ENCODE results near the gene BCL2L2. TPM values are rescaled to one million over a fixed set of nuclear protein-coding genes. Genes with fewer than 3 reads are reported as not detected.

BCL2L2 gene
- total and polyA plus RNA-seq, 3 donors from 2014 or later: 46.8 to 85.1 (median 78.0) TPM

GRCh38 chr14:23310546-23310945 lies 3.9 kb downstream of the BCL2L2 start:
- no peak overlapping the region for H3K27ac ChIP-seq
- no peak for TF ChIP-seq POLR2A (IDR thresholded peaks at IDR 0.05)
- TF ChIP-seq CTCF (IDR thresholded peaks at IDR 0.05): no peak
- H3K36me3 ChIP-seq (ENCODE audit: low read depth, missing control alignments): no peaks in the 10 kb centered on the region
- no peak for DNase-seq
- H3K4me3 ChIP-seq: no peak overlapping the region
- 89 to 100% methylated on average over 1 of the region's 1 CpG for WGBS, 2 donors
- no peaks in the 10 kb centered on the region for H3K9me3 ChIP-seq
- H3K27me3 ChIP-seq: no peaks in the 10 kb centered on the region
- intact Hi-C loops (cut with DNase I; ENCODE audit: low total_unique reads): no loop called here
- peaks cover 42% of the 10 kb centered on the region for H3K4me1 ChIP-seq

GRCh38 chr14:23316300-23316699 lies 9.7 kb downstream of the BCL2L2 start:
- H3K4me1 ChIP-seq: peaks cover 3% of the 10 kb centered on the region
- TF ChIP-seq CTCF (IDR thresholded peaks at IDR 0.05) (no peak), POLR2A (IDR thresholded peaks at IDR 0.05) (no peak)
- H3K27ac ChIP-seq: no peak overlapping the region
- no peaks in the 10 kb centered on the region for H3K27me3 ChIP-seq
- H3K9me3 ChIP-seq: no peaks in the 10 kb centered on the region
- WGBS, 2 donors: 82 to 84% methylated on average over 5 of the region's 5 CpGs
- no peak overlapping the region for H3K4me3 ChIP-seq
- no peaks in the 10 kb centered on the region for H3K36me3 ChIP-seq (ENCODE audit: low read depth, missing control alignments)
- no peak for DNase-seq
- intact Hi-C loops (cut with DNase I; ENCODE audit: low total_unique reads): no loop called here

- TF ChIP-seq POLR2A (IDR thresholded peaks at IDR 0.05) (no peak), CTCF (IDR thresholded peaks at IDR 0.05) (no peak)
- Histone ChIP-seq H3K9me3 (no peaks in the 10 kb centered on the region), H3K27me3 (no peaks in the 10 kb centered on the region), H3K4me1 (peaks cover 23% of the 10 kb centered on the region), H3K27ac (peak overlapping the region; percentile 80 to 99), H3K36me3 (ENCODE audit: low read depth, missing control alignments) (no peaks in the 10 kb centered on the region), H3K4me3 (peak overlapping the region; percentile 96 to 99)
- WGBS, 2 donors: 60 to 67% methylated on average over 17 of the region's 17 CpGs
- intact Hi-C loops (cut with DNase I; ENCODE audit: low total_unique reads): no loop called here
- no peak for DNase-seq
These were observed 13.3 kb downstream of the BCL2L2 start for GRCh38 chr14:23319746-23320583.

- H3K9me3 ChIP-seq: no peaks in the 10 kb centered on the region
- no peaks in the 10 kb centered on the region for H3K36me3 ChIP-seq (ENCODE audit: low read depth, missing control alignments)
- intact Hi-C loops (cut with DNase I; ENCODE audit: low total_unique reads): no loop called here
- H3K4me1 ChIP-seq: peaks cover 27% of the 10 kb centered on the region
- TF ChIP-seq POLR2A (IDR thresholded peaks at IDR 0.05): no peak
- peak within 1 kb of the TSS; percentile 96 to 99 for H3K4me3 ChIP-seq
- 3 to 7% methylated on average over 14 to 47 of the region's 63 CpGs for WGBS, 2 donors
- H3K27me3 ChIP-seq: no peaks in the 10 kb centered on the region
- peak; percentile 100 for DNase-seq
- H3K27ac ChIP-seq: peak within 1 kb of the TSS; percentile 99
These were observed 14.2 kb downstream of the BCL2L2 start, which contains the start of gene PABPN1 for GRCh38 chr14:23320584-23321571. Gene PABPN1, plus strand, starts transcription at chr14:23321457. Its CDS starts 13 bp downstream, at chr14:23321470.
